HepG2 (cell line): ENCODE results near the gene DENND2A. TPM values are rescaled to one million over a fixed set of nuclear protein-coding genes. Genes with fewer than 3 reads are reported as not detected.

ENCODE experiments used
- CHD2 ChIP-seq: IDR thresholded peaks from 2 replicates; pipeline ENCODE4 v1.6.1; 2011; ENCODE audit warnings: low read depth, low read length, improper control_type of control experiment
- NFE2L1 ChIP-seq: sonication (generic); formaldehyde crosslinking; IDR thresholded peaks from 2 replicates; pipeline ENCODE4 v1.4.0; 2020; ENCODE audit warnings: missing genetic modification reagents, mild to moderate bottlenecking, borderline replicate concordance
- RXRB ChIP-seq: IDR thresholded peaks from 2 replicates; pipeline ENCODE4 v1.6.1; 2016; ENCODE audit warnings: borderline replicate concordance, missing genetic modification reagents, missing compliant biosample characterization
- ZBTB1 ChIP-seq: sonication (generic); formaldehyde crosslinking; IDR thresholded peaks from 2 replicates; pipeline ENCODE4 v1.4.0; 2020; ENCODE audit warnings: missing genetic modification reagents, borderline replicate concordance
- ZMYM3 ChIP-seq: sonication (generic); formaldehyde crosslinking; IDR thresholded peaks from 2 replicates; pipeline ENCODE4 v1.5.1; 2020; ENCODE audit warnings: mild to moderate bottlenecking, missing genetic modification reagents
- ZNF101 ChIP-seq: sonication (generic); formaldehyde crosslinking; IDR thresholded peaks from 2 replicates; pipeline ENCODE4 v1.4.0; 2020; ENCODE audit warnings: mild to moderate bottlenecking, low read depth, missing genetic modification reagents, borderline replicate concordance
- ZNF121 ChIP-seq: sonication (generic); formaldehyde crosslinking; IDR thresholded peaks from 2 replicates; pipeline ENCODE4 v1.5.0; 2020; ENCODE audit warnings: mild to moderate bottlenecking, missing genetic modification reagents
- ZNF180 ChIP-seq: sonication (generic); formaldehyde crosslinking; IDR thresholded peaks from 2 replicates; pipeline ENCODE4 v1.4.0; 2020; ENCODE audit warnings: low read depth, missing genetic modification reagents, borderline replicate concordance
- polyA plus RNA-seq, 8 experiments: library from polyadenylated mRNA; depleted of rRNA in 3 of 8; stranded (reverse) in 7 of 8; unstranded in 1 of 8; fragments of >200 nt; fragmentation: Illumina TruSeq in 4 of 8; extraction: Trizol in 4 of 8; gene quantifications; 2 replicates each; pipeline versions ENCODE4 v1.2.1 to v1.2.3, GENCODE V29; 2011 to 2016; ENCODE audit warnings: low read depth in 4 of 8, missing spikeins in 1 of 8, mixed read lengths in 1 of 8; ENCODE audit not compliant: insufficient read depth in 1 of 8
- total RNA-seq, 5 experiments: library from RNA; depleted of rRNA; stranded (reverse); fragments of >200 nt; fragmentation: Illumina TruSeq; extraction: Trizol; gene quantifications; 2 replicates each; pipeline ENCODE4 v1.2.3, GENCODE V29; 2016; ENCODE audit warnings: low read depth in 1 of 5
- TF ChIP-seq, protein P1 (sequence below): sonication (generic); formaldehyde crosslinking; IDR thresholded peaks from 2 replicates; pipeline ENCODE4 v1.4.0; 2020; ENCODE audit warnings: missing genetic modification reagents
- TF ChIP-seq, protein P2 (sequence below): sonication (generic); formaldehyde crosslinking; IDR thresholded peaks from 2 replicates; pipeline ENCODE4 v1.8.1; 2023; ENCODE audit warnings: mild to moderate bottlenecking, missing genetic modification reagents

The DENND2A gene
- total and polyA plus RNA-seq, 2 of the 13 experiments (the other 11 are each of a cell fraction or from before 2014, with no cell fraction given), result not detected

DNA sequence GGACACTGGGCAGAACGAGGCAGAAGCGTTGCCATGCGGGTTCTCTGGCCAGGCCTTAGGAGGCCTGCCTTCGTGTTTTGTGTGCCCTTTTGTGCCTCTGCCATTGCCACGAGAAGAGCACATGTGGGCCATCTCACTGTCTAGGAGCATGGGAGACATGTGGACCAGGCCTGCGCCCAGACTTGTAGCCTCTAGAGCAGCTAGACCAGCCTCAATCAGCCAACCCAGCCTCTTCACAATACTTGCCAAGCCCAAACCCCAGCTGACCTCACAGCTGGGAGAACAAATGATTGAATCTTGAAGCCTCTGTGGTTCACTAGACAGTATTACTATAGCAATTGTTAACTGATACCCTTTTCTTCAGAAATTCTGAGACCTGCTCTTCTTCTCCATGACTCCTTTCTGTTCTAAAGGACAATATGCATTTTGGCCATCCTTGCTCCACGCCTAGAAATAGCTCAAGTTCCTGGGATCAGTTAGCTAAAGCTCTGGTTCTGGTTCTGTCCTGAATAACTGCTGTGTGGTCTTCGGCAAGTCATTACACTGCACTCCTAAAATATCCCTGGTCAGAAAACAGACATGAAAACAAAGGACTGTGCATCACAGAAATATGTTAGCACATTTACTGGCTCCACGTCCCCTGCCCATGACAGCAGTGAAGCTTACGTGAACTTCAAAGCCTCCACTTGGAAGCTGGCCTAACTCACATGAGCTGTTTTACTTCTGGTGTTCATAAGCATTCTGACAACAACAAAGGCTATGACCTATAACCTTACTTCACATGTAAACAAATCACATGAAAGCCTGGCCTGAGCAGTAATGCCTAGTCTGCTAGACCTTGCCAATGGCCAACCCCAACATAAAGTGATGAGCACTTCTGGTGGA lies 89.0 kb downstream of the DENND2A start (continued):
- TF ChIP-seq ZNF180 (CRISPR knock-in tag), result no peak
- TF ChIP-seq CHD2, result no peak
- no peak for TF ChIP-seq ZBTB1 (CRISPR knock-in tag)
- peak; percentile 68; the same call in 1 of the 2 replicates for TF ChIP-seq ZNF121 (CRISPR knock-in tag)
- 0 out of 2 replicates have a peak, but pooled peaks have one; percentile 8 for TF ChIP-seq RXRB (CRISPR knock-in tag)
- TF ChIP-seq, protein P1, sequence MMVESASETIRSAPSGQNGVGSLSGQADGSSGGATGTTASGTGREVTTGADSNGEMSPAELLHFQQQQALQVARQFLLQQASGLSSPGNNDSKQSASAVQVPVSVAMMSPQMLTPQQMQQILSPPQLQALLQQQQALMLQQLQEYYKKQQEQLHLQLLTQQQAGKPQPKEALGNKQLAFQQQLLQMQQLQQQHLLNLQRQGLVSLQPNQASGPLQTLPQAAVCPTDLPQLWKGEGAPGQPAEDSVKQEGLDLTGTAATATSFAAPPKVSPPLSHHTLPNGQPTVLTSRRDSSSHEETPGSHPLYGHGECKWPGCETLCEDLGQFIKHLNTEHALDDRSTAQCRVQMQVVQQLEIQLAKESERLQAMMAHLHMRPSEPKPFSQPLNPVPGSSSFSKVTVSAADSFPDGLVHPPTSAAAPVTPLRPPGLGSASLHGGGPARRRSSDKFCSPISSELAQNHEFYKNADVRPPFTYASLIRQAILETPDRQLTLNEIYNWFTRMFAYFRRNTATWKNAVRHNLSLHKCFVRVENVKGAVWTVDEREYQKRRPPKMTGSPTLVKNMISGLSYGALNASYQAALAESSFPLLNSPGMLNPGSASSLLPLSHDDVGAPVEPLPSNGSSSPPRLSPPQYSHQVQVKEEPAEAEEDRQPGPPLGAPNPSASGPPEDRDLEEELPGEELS, result 0 out of 2 replicates have a peak, but pooled peaks have one; percentile 24
- TF ChIP-seq ZMYM3 (CRISPR knock-in tag), result no peak
- TF ChIP-seq NFE2L1 (CRISPR knock-in tag), result no peak
- no peak for TF ChIP-seq ZNF101 (CRISPR knock-in tag)
- TF ChIP-seq, protein P2, sequence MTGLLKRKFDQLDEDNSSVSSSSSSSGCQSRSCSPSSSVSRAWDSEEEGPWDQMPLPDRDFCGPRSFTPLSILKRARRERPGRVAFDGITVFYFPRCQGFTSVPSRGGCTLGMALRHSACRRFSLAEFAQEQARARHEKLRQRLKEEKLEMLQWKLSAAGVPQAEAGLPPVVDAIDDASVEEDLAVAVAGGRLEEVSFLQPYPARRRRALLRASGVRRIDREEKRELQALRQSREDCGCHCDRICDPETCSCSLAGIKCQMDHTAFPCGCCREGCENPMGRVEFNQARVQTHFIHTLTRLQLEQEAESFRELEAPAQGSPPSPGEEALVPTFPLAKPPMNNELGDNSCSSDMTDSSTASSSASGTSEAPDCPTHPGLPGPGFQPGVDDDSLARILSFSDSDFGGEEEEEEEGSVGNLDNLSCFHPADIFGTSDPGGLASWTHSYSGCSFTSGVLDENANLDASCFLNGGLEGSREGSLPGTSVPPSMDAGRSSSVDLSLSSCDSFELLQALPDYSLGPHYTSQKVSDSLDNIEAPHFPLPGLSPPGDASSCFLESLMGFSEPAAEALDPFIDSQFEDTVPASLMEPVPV, result no peak
- TF ChIP-seq, all 625 proteins: peak for 21
